HG02870 (cell line): Measurements from ENCODE around the gene OTX1.
"Not testable (repeated sequence)": the region's sequence is repeated elsewhere in the genome, so short reads cannot be mapped to it uniquely, and the experiment has no call there.

ENCODE experiments used
- ATAC-seq: cut with Tn5 transposase; IDR thresholded peaks from one replicate; pipeline ENCODE4 v1.9.1; 2021; ENCODE audit warnings: mild to moderate bottlenecking, moderate library complexity; ENCODE audit not compliant: unreplicated experiment

OTX1 gene

GRCh38 chr2:63050334-63051041 is at the start of gene OTX1:
Gene OTX1 (plus strand): TSS chr2:63050830. CDS start chr2:63052991, 2,161 bp downstream.
- ATAC-seq: peak; percentile 86

- no peak for ATAC-seq
Observed at GRCh38 chr2:63001576-63001975, 49.1 kb upstream of the OTX1 start.

- no peak for ATAC-seq
Observed at GRCh38 chr2:63003351-63003750, 47.3 kb upstream of the OTX1 start.

GRCh38 chr2:63007813-63008458 is 42.7 kb upstream of the OTX1 start:
- no peak for ATAC-seq

- no peak for ATAC-seq
Observed at GRCh38 chr2:63008838-63009237, 41.8 kb upstream of the OTX1 start.

- no peak for ATAC-seq
Observed at GRCh38 chr2:63009490-63009889, 41.1 kb upstream of the OTX1 start.

- ATAC-seq: no peak
Observed at GRCh38 chr2:63012541-63012940, 38.1 kb upstream of the OTX1 start.

GRCh38 chr2:63013438-63013837 is 37.2 kb upstream of the OTX1 start:
- no peak for ATAC-seq

GRCh38 chr2:63015389-63015788 is 35.2 kb upstream of the OTX1 start:
- ATAC-seq: no peak

- no peak for ATAC-seq
Observed at GRCh38 chr2:63018439-63018838, 32.2 kb upstream of the OTX1 start.

GRCh38 chr2:63019686-63020085 is 30.9 kb upstream of the OTX1 start:
- ATAC-seq: not testable (repeated sequence)

GRCh38 chr2:63023444-63023843 is 27.2 kb upstream of the OTX1 start:
- no peak for ATAC-seq

- no peak for ATAC-seq
Observed at GRCh38 chr2:63027220-63027619, 23.4 kb upstream of the OTX1 start.

GRCh38 chr2:63029058-63029457 is 21.6 kb upstream of the OTX1 start:
- ATAC-seq: no peak

GRCh38 chr2:63034526-63034925 is 16.1 kb upstream of the OTX1 start:
- ATAC-seq: no peak

GRCh38 chr2:63035169-63035568 is 15.5 kb upstream of the OTX1 start:
- no peak for ATAC-seq

- ATAC-seq: no peak
Observed at GRCh38 chr2:63035660-63036059, 15.0 kb upstream of the OTX1 start.

GRCh38 chr2:63038034-63038433 is 12.6 kb upstream of the OTX1 start:
- ATAC-seq: no peak

- ATAC-seq: no peak
Observed at GRCh38 chr2:63040586-63040985, 10.0 kb upstream of the OTX1 start.

GRCh38 chr2:63041592-63041991 is 9.0 kb upstream of the OTX1 start:
- no peak for ATAC-seq

GRCh38 chr2:63044362-63045327 is 6.0 kb upstream of the OTX1 start:
- no peak for ATAC-seq
